ENCODE results near the gene NEURL1.

DNA sequence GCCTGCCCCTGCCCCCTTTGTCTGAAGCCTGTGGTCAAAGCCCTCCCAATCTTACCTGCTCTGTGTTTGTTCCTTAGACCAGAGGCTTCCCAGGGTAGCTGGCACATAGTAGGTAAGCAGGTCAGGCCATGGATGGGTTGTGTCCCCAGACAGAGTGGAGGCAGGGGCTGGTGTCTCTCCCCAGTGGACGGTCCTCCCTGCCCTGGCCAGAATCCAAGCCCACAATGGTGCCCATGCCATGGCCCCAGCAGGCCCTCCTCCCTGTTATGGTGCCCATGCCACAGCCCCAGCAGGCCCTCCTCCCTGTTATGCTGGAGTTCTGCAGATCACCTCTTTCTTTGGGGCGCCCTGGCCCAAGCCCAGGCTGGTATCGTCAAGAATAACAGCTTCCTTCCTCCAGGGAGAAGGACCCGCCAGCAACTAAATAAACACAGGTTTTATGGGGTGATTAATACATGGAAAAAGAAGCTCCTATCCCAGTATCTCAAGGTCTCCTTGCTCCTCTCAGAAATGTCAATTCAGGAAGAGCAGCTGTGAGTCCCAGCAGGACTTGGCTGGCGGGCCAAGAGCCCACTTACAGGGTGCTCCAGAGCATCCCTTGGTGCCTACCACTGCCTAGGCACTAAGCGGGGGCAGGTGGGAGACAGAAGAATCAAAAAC is 82.0 kb downstream of the NEURL1 start:
- TF ChIP-seq, protein P1, sequence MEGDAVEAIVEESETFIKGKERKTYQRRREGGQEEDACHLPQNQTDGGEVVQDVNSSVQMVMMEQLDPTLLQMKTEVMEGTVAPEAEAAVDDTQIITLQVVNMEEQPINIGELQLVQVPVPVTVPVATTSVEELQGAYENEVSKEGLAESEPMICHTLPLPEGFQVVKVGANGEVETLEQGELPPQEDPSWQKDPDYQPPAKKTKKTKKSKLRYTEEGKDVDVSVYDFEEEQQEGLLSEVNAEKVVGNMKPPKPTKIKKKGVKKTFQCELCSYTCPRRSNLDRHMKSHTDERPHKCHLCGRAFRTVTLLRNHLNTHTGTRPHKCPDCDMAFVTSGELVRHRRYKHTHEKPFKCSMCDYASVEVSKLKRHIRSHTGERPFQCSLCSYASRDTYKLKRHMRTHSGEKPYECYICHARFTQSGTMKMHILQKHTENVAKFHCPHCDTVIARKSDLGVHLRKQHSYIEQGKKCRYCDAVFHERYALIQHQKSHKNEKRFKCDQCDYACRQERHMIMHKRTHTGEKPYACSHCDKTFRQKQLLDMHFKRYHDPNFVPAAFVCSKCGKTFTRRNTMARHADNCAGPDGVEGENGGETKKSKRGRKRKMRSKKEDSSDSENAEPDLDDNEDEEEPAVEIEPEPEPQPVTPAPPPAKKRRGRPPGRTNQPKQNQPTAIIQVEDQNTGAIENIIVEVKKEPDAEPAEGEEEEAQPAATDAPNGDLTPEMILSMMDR (IDR thresholded peaks at IDR 0.05 in 4 of 5, conservative IDR thresholded peaks at IDR 0.05 in 1 of 5), result no peak
- no peak for TF ChIP-seq POLR2A (IDR thresholded peaks at IDR 0.05)
